Astrocyte (in vitro differentiated cells and primary cell): ENCODE data around the gene CMSS1. TPM values are rescaled to one million over a fixed set of nuclear protein-coding genes. Genes with fewer than 3 reads are reported as not detected.

Source experiments
- DNase-seq: peaks from one replicate; pipeline ENCODE4 v3.0.0-alpha.2; 2010; ENCODE audit warnings: low read depth
- FAIRE-seq: peaks from 2 replicates; lab custom pipeline; 2011; peaks lifted over from hg19 to GRCh38; lab: Jason Lieb, UNC
- H2AFZ ChIP-seq: 2 replicates; pipeline ENCODE4 v1.6.0; 2012; ENCODE audit warnings: low read depth, low read length, inconsistent platforms
- H3K27ac ChIP-seq: 2 replicates; pipeline ENCODE4 v1.5.1; 2011; ENCODE audit warnings: low read depth, low read length, inconsistent platforms
- H3K27me3 ChIP-seq: 2 replicates; pipeline ENCODE4 v1.6.0; 2011; ENCODE audit warnings: low read length, inconsistent platforms; ENCODE audit not compliant: insufficient read depth
- H3K36me3 ChIP-seq: 2 replicates; pipeline ENCODE4 v1.5.1; 2011; ENCODE audit warnings: low read length, inconsistent platforms; ENCODE audit not compliant: insufficient read depth
- H3K4me1 ChIP-seq: 2 replicates; pipeline ENCODE4 v1.5.1; 2011; ENCODE audit warnings: low read length, inconsistent platforms; ENCODE audit not compliant: insufficient read depth
- H3K4me2 ChIP-seq: 2 replicates; pipeline ENCODE4 v1.6.0; 2012; ENCODE audit warnings: low read length, inconsistent platforms
- H3K4me3 ChIP-seq: 2 replicates; pipeline ENCODE4 v1.5.1; 2011; ENCODE audit warnings: low read depth, mild to moderate bottlenecking, low read length, inconsistent platforms; ENCODE audit not compliant: insufficient read depth
- H3K79me2 ChIP-seq: 2 replicates; pipeline ENCODE4 v1.6.0; 2012; ENCODE audit warnings: mild to moderate bottlenecking, low read length, inconsistent platforms; ENCODE audit not compliant: insufficient read depth
- H3K9ac ChIP-seq: 2 replicates; pipeline ENCODE4 v1.6.0; 2012; ENCODE audit warnings: mild to moderate bottlenecking, low read length, inconsistent platforms
- H3K9me3 ChIP-seq: 2 replicates; pipeline ENCODE4 v1.5.1; 2012; ENCODE audit warnings: low read depth, mild to moderate bottlenecking, low read length, inconsistent platforms; ENCODE audit not compliant: insufficient read depth
- H4K20me1 ChIP-seq: 2 replicates; pipeline ENCODE4 v1.6.0; 2012; ENCODE audit warnings: low read length, inconsistent platforms; ENCODE audit not compliant: insufficient read depth
- H3K27ac Mint-ChIP-seq: one replicate; pipeline ENCODE4 v1.8.0; 2021; ENCODE audit warnings: mild to moderate bottlenecking, mixed read lengths; ENCODE audit not compliant: unreplicated experiment
- H3K27me3 Mint-ChIP-seq: one replicate; pipeline ENCODE4 v1.8.0; 2021; ENCODE audit warnings: low read depth, mixed read lengths; ENCODE audit not compliant: unreplicated experiment
- H3K36me3 Mint-ChIP-seq: one replicate; pipeline ENCODE4 v1.8.0; 2021; ENCODE audit warnings: low read depth, mixed read lengths; ENCODE audit not compliant: unreplicated experiment
- H3K4me1 Mint-ChIP-seq: one replicate; pipeline ENCODE4 v1.8.0; 2021; ENCODE audit warnings: low read depth, mixed read lengths; ENCODE audit not compliant: unreplicated experiment
- H3K4me3 Mint-ChIP-seq: one replicate; pipeline ENCODE4 v1.8.0; 2021; ENCODE audit warnings: mild to moderate bottlenecking, moderate library complexity, mixed read lengths; ENCODE audit not compliant: unreplicated experiment
- H3K9me3 Mint-ChIP-seq: one replicate; pipeline ENCODE4 v1.8.0; 2021; ENCODE audit warnings: mild to moderate bottlenecking, mixed read lengths; ENCODE audit not compliant: unreplicated experiment
- CTCF ChIP-seq: IDR thresholded peaks from 2 replicates; pipeline ENCODE4 v1.5.1; 2011; ENCODE audit warnings: low read depth, mild to moderate bottlenecking, inconsistent platforms, low read length, moderate library complexity; ENCODE audit not compliant: insufficient read depth
- EZH2 ChIP-seq: IDR thresholded peaks from 2 replicates; pipeline ENCODE4 v1.6.1; 2012; ENCODE audit warnings: mild to moderate bottlenecking, low read length, inconsistent platforms; ENCODE audit not compliant: insufficient read depth
- total RNA-seq: library from RNA; stranded (reverse); gene quantifications from 2 replicates; pipeline ENCODE4 v1.2.1, GENCODE V29; 2021

Gene CMSS1
- total RNA-seq, 1 donor from 2014 or later: 12.5 TPM

- H3K36me3 Mint-ChIP-seq: peaks cover 2% of the 10 kb centered on the region
- H3K4me3 ChIP-seq: no peak overlapping the region
- H3K79me2 ChIP-seq: no peaks in the 10 kb centered on the region
- H3K27ac Mint-ChIP-seq: no peak overlapping the region
- TF ChIP-seq CTCF (no peak), EZH2 (no peak)
- no peaks in the 10 kb centered on the region for H3K27me3 ChIP-seq
- H3K9me3 Mint-ChIP-seq: no peaks in the 10 kb centered on the region
- no peak overlapping the region for H3K4me2 ChIP-seq
- peaks cover 36% of the 10 kb centered on the region for H3K4me1 ChIP-seq
- no peaks in the 10 kb centered on the region for H3K27me3 Mint-ChIP-seq
- no peaks in the 10 kb centered on the region for H4K20me1 ChIP-seq
- FAIRE-seq: peak; percentile 43
- H3K9me3 ChIP-seq: no peaks in the 10 kb centered on the region
- no peak overlapping the region for H3K4me3 Mint-ChIP-seq
- no peak for DNase-seq
- no peak overlapping the region for H3K9ac ChIP-seq
- peaks cover 3% of the 10 kb centered on the region for H3K36me3 ChIP-seq
- peaks cover 70% of the 10 kb centered on the region for H3K4me1 Mint-ChIP-seq
- H2AFZ ChIP-seq: no peak overlapping the region
- H3K27ac ChIP-seq: no peak overlapping the region
These were observed 40.0 kb upstream of the CMSS1 start for GRCh38 chr3:99777708-99778107.

GRCh38 chr3:99780749-99781148 is 36.9 kb upstream of the CMSS1 start:
- H3K4me3 ChIP-seq: no peak overlapping the region
- H3K4me3 Mint-ChIP-seq: peak overlapping the region; percentile 18
- peak overlapping the region; percentile 16 for H3K4me2 ChIP-seq
- H3K36me3 Mint-ChIP-seq: peaks cover 2% of the 10 kb centered on the region
- no peaks in the 10 kb centered on the region for H3K27me3 ChIP-seq
- H3K9me3 Mint-ChIP-seq: no peaks in the 10 kb centered on the region
- H3K36me3 ChIP-seq: peaks cover 3% of the 10 kb centered on the region
- H3K27me3 Mint-ChIP-seq: no peaks in the 10 kb centered on the region
- peak overlapping the region; percentile 73 for H3K27ac Mint-ChIP-seq
- no peak for TF ChIP-seq CTCF
- peaks cover 39% of the 10 kb centered on the region for H3K4me1 ChIP-seq
- no peak overlapping the region for H3K9ac ChIP-seq
- no peaks in the 10 kb centered on the region for H3K9me3 ChIP-seq
- H3K79me2 ChIP-seq: no peaks in the 10 kb centered on the region
- no peaks in the 10 kb centered on the region for H4K20me1 ChIP-seq
- H3K27ac ChIP-seq: peak overlapping the region; percentile 10
- DNase-seq: peak; percentile 92
- peaks cover 68% of the 10 kb centered on the region for H3K4me1 Mint-ChIP-seq
- H2AFZ ChIP-seq: no peak overlapping the region
- no peak for FAIRE-seq

GRCh38 chr3:99781761-99782160 is 35.9 kb upstream of the CMSS1 start:
- Mint-ChIP-seq H3K9me3 (no peaks in the 10 kb centered on the region), H3K27ac (peak overlapping the region; percentile 75)
- peak overlapping the region; percentile 38 for H3K4me2 ChIP-seq

More at GRCh38 chr3:99781761-99782160, 35.9 kb upstream of the CMSS1 start:
- Mint-ChIP-seq H3K4me3 (peak overlapping the region; percentile 47), H3K27me3 (no peaks in the 10 kb centered on the region), H3K36me3 (peaks cover 2% of the 10 kb centered on the region), H3K4me1 (peaks cover 60% of the 10 kb centered on the region)
- DNase-seq (peak; percentile 82), FAIRE-seq (peak; percentile 32)
- H2AFZ ChIP-seq: no peak overlapping the region
- H3K4me1 ChIP-seq: peaks cover 37% of the 10 kb centered on the region
- no peak overlapping the region for H3K4me3 ChIP-seq
- H3K27ac ChIP-seq: peak overlapping the region; percentile 46
- H3K9ac ChIP-seq: no peak overlapping the region
- no peaks in the 10 kb centered on the region for H3K36me3 ChIP-seq
- H3K27me3 ChIP-seq: no peaks in the 10 kb centered on the region
- H4K20me1 ChIP-seq: no peaks in the 10 kb centered on the region
- no peaks in the 10 kb centered on the region for H3K9me3 ChIP-seq
- no peaks in the 10 kb centered on the region for H3K79me2 ChIP-seq
- TF ChIP-seq EZH2: no peak
- TF ChIP-seq CTCF: no peak
